CD14-positive monocyte (primary cell): ENCODE data around the gene FLT1. TPM values are rescaled to one million over a fixed set of nuclear protein-coding genes. Genes with fewer than 3 reads are reported as not detected.

Experiments
- DNase-seq, 3 donors: peaks; one replicate each; pipeline ENCODE4 v3.0.0-alpha.2; 2011 to 2022
- H2AFZ ChIP-seq: 2 replicates; pipeline ENCODE4 v1.6.0; 2012; ENCODE audit warnings: mild to moderate bottlenecking, low read depth, low read length, inconsistent platforms; ENCODE audit not compliant: insufficient read depth, poor library complexity, severe bottlenecking
- H3K27ac ChIP-seq, 2 donors: 1 replicate in 1 of 2; 2 replicates in 1 of 2; pipeline ENCODE4 v1.5.1; 2012 to 2013; ENCODE audit warnings: low read length in 2 of 2, control low read depth in 1 of 2, inconsistent platforms in 1 of 2, low read depth in 1 of 2, mild to moderate bottlenecking in 1 of 2
- H3K27me3 ChIP-seq, 2 donors: one replicate each; pipeline versions ENCODE4 v1.6.0 to v1.6.1; 2011 to 2013; ENCODE audit warnings: low read length in 2 of 2; ENCODE audit not compliant: control insufficient read depth in 2 of 2, insufficient read depth in 2 of 2
- H3K36me3 ChIP-seq, 2 donors: replicated peaks in 1 of 2; 1 replicate in 1 of 2; 2 replicates in 1 of 2; pipeline versions ENCODE4 v1.5.1 to v1.6.1; 2012 to 2013; ENCODE audit warnings: low read length in 2 of 2, control low read depth in 1 of 2, inconsistent platforms in 1 of 2, mild to moderate bottlenecking in 1 of 2; ENCODE audit not compliant: insufficient read depth in 2 of 2, control insufficient read depth in 1 of 2
- H3K4me1 ChIP-seq, 2 donors: 1 replicate in 1 of 2; 2 replicates in 1 of 2; pipeline versions ENCODE4 v1.5.1 to v1.6.1; 2012 to 2013; ENCODE audit warnings: low read length in 2 of 2, control low read depth in 1 of 2, inconsistent platforms in 1 of 2, mild to moderate bottlenecking in 1 of 2, moderate library complexity in 1 of 2; ENCODE audit not compliant: insufficient read depth in 2 of 2, control insufficient read depth in 1 of 2
- H3K4me2 ChIP-seq: replicated peaks from 2 replicates; pipeline ENCODE3; 2012; ENCODE audit warnings: low read length, moderate library complexity, mild to moderate bottlenecking; ENCODE audit not compliant: poor library complexity, severe bottlenecking; ENCODE audit errors: extremely low read depth
- H3K4me3 ChIP-seq, 3 experiments: fragments of 200-600 bp in 1 of 3; sonication (generic) in 1 of 3; replicated peaks in 1 of 3; 1 replicate in 2 of 3; 2 replicates in 1 of 3; pipeline ENCODE4 v1.5.1; 2011 to 2013; ENCODE audit warnings: low read length in 3 of 3, mild to moderate bottlenecking in 3 of 3, control low read depth in 2 of 3, low read depth in 2 of 3, inconsistent platforms in 1 of 3, moderate library complexity in 1 of 3
- H3K79me2 ChIP-seq: 2 replicates; pipeline ENCODE4 v1.6.0; 2012; ENCODE audit warnings: mild to moderate bottlenecking, control low read depth, inconsistent platforms, low read length, moderate library complexity; ENCODE audit not compliant: insufficient read depth
- H3K9ac ChIP-seq: 2 replicates; pipeline ENCODE4 v1.6.0; 2017; ENCODE audit warnings: low read length, mild to moderate bottlenecking; ENCODE audit not compliant: insufficient read depth, poor library complexity, severe bottlenecking
- H3K9me3 ChIP-seq, 2 donors: replicated peaks in 1 of 2; 1 replicate in 1 of 2; 2 replicates in 1 of 2; pipeline versions ENCODE4 v1.5.1 to v1.6.1; 2012 to 2013; ENCODE audit warnings: low read length in 2 of 2, control low read depth in 1 of 2; ENCODE audit not compliant: control insufficient read depth in 1 of 2, insufficient read depth in 1 of 2
- H4K20me1 ChIP-seq: 2 replicates; pipeline ENCODE4 v1.6.0; 2012; ENCODE audit warnings: mild to moderate bottlenecking, low read length, control low read depth, moderate library complexity; ENCODE audit not compliant: insufficient read depth
- H3K27ac Mint-ChIP-seq, 7 donors: one replicate each; pipeline ENCODE4 v1.8.0; 2020; ENCODE audit warnings: mild to moderate bottlenecking in 7 of 7, mixed read lengths in 7 of 7, moderate library complexity in 6 of 7, inconsistent platforms in 2 of 7
- H3K27me3 Mint-ChIP-seq, 3 donors: one replicate each; pipeline ENCODE4 v1.8.0; 2021 to 2022; ENCODE audit warnings: low read depth in 3 of 3, mild to moderate bottlenecking in 3 of 3, mixed read lengths in 3 of 3, moderate library complexity in 3 of 3, inconsistent platforms in 1 of 3
- H3K36me3 Mint-ChIP-seq, 2 donors: one replicate each; pipeline ENCODE4 v1.8.0; 2020; ENCODE audit warnings: mixed read lengths in 2 of 2, inconsistent platforms in 1 of 2, mild to moderate bottlenecking in 1 of 2
- H3K4me1 Mint-ChIP-seq: one replicate; pipeline ENCODE4 v1.8.0; 2020; ENCODE audit warnings: mild to moderate bottlenecking, mixed read lengths
- H3K4me3 Mint-ChIP-seq, 2 donors: one replicate each; pipeline ENCODE4 v1.8.0; 2020; ENCODE audit warnings: mild to moderate bottlenecking in 2 of 2, mixed read lengths in 2 of 2, moderate library complexity in 1 of 2
- H3K9me3 Mint-ChIP-seq, 7 donors: one replicate each; pipeline ENCODE4 v1.8.0; 2020 to 2022; ENCODE audit warnings: mixed read lengths in 7 of 7, mild to moderate bottlenecking in 6 of 7, moderate library complexity in 6 of 7, inconsistent platforms in 2 of 7
- CTCF ChIP-seq: fragments of 200-600 bp; IDR thresholded peaks from one replicate; pipeline ENCODE4 v1.8.0; 2022; ENCODE audit warnings: antibody characterized with exemption, mild to moderate bottlenecking
- WGBS: methylation state at CpG from one replicate; pipeline ENCODE4 v1.1.5; 2013; ENCODE audit warnings: missing lambda C conversion rate; ENCODE audit not compliant: insufficient coverage; 5-methylcytosine and 5-hydroxymethylcytosine counted together
- intact Hi-C, 2 donors: fragments of 100-400 bp; cut with micrococcal nuclease; formaldehyde crosslinking; loops; one replicate each; pipeline versions ENCODE4 v1.15.0 to v1.15.1; 2023
- polyA plus RNA-seq, 3 donors: library from polyadenylated mRNA; depleted of rRNA in 1 of 3; unstranded in 2 of 3; stranded (reverse) in 1 of 3; fragments of 300-500 nt in 2 of 3; fragments of >200 nt in 1 of 3; fragmentation: Illumina TruSeq in 2 of 3; gene quantifications; 1 replicate in 2 of 3; 2 replicates in 1 of 3; pipeline ENCODE4 v1.2.3, GENCODE V29; 2012 to 2021

FLT1 gene
- polyA plus RNA-seq, 3 donors, result 0.28 TPM; not detected in 2

- peaks cover 0 to 9% of the 10 kb centered on the region in 2 donors for H3K27me3 ChIP-seq
- no peak overlapping the region for H3K9ac ChIP-seq
- no peaks in the 10 kb centered on the region for H4K20me1 ChIP-seq
- H3K4me1 ChIP-seq, result peaks cover 14 to 21% of the 10 kb centered on the region in 2 donors
- Mint-ChIP-seq H3K9me3 (peaks cover 0 to 4% (median 0%) of the 10 kb centered on the region in 7 donors), H3K27me3 (peaks cover 12 to 18% (median 15%) of the 10 kb centered on the region in 3 donors), H3K27ac (no peak overlapping the region), H3K36me3 (no peaks in the 10 kb centered on the region), H3K4me3 (no peak overlapping the region), H3K4me1 (peaks cover 22% of the 10 kb centered on the region)
- 90% methylated on average over 4 of the region's 6 CpGs for WGBS
- H3K27ac ChIP-seq, result no peak overlapping the region
- H3K9me3 ChIP-seq, result no peaks in the 10 kb centered on the region
- no peak overlapping the region for H2AFZ ChIP-seq
- no peaks in the 10 kb centered on the region for H3K79me2 ChIP-seq
- no peak overlapping the region for H3K4me2 ChIP-seq
- DNase-seq, result no peak
- H3K36me3 ChIP-seq, result no peaks in the 10 kb centered on the region
- no peak overlapping the region for H3K4me3 ChIP-seq
- TF ChIP-seq CTCF, result no peak
- intact Hi-C loops, result no loop called here
Observed at GRCh38 chr13:28503182-28503967, 8.4 kb upstream of the FLT1 start.

- no peak for TF ChIP-seq CTCF
- Histone ChIP-seq H3K4me2 (no peak overlapping the region), H3K27me3 (peaks cover 16 to 27% of the 10 kb centered on the region in 2 donors), H3K9me3 (peaks cover 0 to 3% of the 10 kb centered on the region in 2 donors), H3K4me3 (no peak overlapping the region), H3K9ac (no peak overlapping the region), H3K36me3 (no peaks in the 10 kb centered on the region), H4K20me1 (no peaks in the 10 kb centered on the region), H2AFZ (no peak overlapping the region), H3K79me2 (no peaks in the 10 kb centered on the region), H3K27ac (no peak overlapping the region), H3K4me1 (peaks cover 9 to 13% of the 10 kb centered on the region in 2 donors)
- no peak for DNase-seq
- H3K36me3 Mint-ChIP-seq, result peaks cover 0 to under 1% of the 10 kb centered on the region in 2 donors
- no peak overlapping the region for H3K27ac Mint-ChIP-seq
- intact Hi-C loops, result no loop called here
- peaks cover 14% of the 10 kb centered on the region for H3K4me1 Mint-ChIP-seq
- H3K27me3 Mint-ChIP-seq, result peaks cover 28 to 35% (median 32%) of the 10 kb centered on the region in 3 donors
- H3K9me3 Mint-ChIP-seq, result peaks cover 0 to 4% (median 0%) of the 10 kb centered on the region in 7 donors
- H3K4me3 Mint-ChIP-seq, result no peak overlapping the region
- WGBS, result 86% methylated on average over 6 of the region's 6 CpGs
Observed at GRCh38 chr13:28501547-28501946, 6.6 kb upstream of the FLT1 start.
